ENCODE measurements around the gene GATM.
"Not testable (repeated sequence)": the region's sequence is repeated elsewhere in the genome, so short reads cannot be mapped to it uniquely, and the experiment has no call there.

The GATM gene

DNA sequence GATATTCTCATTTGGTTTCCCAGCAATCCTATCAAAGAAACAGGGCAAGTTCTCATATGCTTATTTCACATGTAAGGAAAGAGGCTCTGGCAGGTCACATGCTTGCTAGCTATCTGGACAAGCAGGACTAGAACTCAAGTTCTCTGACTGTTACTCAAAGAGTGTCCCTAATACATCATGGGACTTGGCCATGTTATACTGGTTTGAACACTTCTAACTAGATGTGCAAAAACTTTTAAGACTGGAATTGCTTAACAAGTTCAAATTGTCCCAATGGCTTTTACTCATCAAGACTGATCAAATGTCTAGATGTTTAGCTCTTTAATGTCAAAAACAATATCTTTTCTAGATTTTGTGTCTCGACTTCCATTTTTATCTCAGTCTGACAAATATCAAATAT lies 6.8 kb downstream of the GATM start:
- TF ChIP-seq, protein P1, sequence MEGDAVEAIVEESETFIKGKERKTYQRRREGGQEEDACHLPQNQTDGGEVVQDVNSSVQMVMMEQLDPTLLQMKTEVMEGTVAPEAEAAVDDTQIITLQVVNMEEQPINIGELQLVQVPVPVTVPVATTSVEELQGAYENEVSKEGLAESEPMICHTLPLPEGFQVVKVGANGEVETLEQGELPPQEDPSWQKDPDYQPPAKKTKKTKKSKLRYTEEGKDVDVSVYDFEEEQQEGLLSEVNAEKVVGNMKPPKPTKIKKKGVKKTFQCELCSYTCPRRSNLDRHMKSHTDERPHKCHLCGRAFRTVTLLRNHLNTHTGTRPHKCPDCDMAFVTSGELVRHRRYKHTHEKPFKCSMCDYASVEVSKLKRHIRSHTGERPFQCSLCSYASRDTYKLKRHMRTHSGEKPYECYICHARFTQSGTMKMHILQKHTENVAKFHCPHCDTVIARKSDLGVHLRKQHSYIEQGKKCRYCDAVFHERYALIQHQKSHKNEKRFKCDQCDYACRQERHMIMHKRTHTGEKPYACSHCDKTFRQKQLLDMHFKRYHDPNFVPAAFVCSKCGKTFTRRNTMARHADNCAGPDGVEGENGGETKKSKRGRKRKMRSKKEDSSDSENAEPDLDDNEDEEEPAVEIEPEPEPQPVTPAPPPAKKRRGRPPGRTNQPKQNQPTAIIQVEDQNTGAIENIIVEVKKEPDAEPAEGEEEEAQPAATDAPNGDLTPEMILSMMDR (IDR thresholded peaks at IDR 0.05; ENCODE audit: poor library complexity, severe bottlenecking), result no peak
- Histone ChIP-seq H3K4me1 (ENCODE audit: insufficient read depth, poor library complexity, severe bottlenecking) (no peaks in the 10 kb centered on the region), H3K4me3 (ENCODE audit: severe bottlenecking) (no peak overlapping the region), H3K27ac (ENCODE audit: poor library complexity, severe bottlenecking) (no peak overlapping the region), H3K27me3 (ENCODE audit: insufficient read depth, poor library complexity, severe bottlenecking) (peaks cover 10% of the 10 kb centered on the region), H3K9me3 (ENCODE audit: severe bottlenecking) (no peaks in the 10 kb centered on the region), H3K36me3 (ENCODE audit: low read depth) (no peaks in the 10 kb centered on the region)
- ATAC-seq (ENCODE audit: low read depth) (no peak), DNase-seq (ENCODE audit: low spot score) (no peak)

DNA sequence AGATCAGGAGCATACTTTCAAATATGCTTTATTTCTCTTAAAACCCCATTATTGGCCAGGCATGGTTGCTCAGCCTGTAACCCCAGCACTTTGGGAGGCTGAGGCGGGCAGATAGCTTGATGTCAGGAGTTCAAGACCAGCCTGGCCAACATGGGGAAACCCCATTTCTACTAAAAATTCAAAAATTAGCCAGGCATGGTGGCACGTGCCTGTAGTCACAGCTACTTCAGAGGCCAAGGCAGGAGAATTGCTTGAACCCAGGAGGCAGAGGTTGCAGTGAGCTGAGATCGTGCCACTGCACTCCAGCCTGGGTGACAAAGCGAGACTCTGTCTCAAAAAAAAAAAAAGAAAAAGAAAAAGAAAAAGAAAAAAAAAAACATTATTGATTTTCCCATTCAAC lies 8.3 kb downstream of the GATM start:
- not testable (repeated sequence) for H3K27ac ChIP-seq (ENCODE audit: poor library complexity, severe bottlenecking); DNase-seq (ENCODE audit: low spot score); H3K27me3 ChIP-seq (ENCODE audit: insufficient read depth, poor library complexity, severe bottlenecking); ATAC-seq (ENCODE audit: low read depth); H3K9me3 ChIP-seq (ENCODE audit: severe bottlenecking); H3K36me3 ChIP-seq (ENCODE audit: low read depth); H3K4me3 ChIP-seq (ENCODE audit: severe bottlenecking); H3K4me1 ChIP-seq (ENCODE audit: insufficient read depth, poor library complexity, severe bottlenecking)

DNA sequence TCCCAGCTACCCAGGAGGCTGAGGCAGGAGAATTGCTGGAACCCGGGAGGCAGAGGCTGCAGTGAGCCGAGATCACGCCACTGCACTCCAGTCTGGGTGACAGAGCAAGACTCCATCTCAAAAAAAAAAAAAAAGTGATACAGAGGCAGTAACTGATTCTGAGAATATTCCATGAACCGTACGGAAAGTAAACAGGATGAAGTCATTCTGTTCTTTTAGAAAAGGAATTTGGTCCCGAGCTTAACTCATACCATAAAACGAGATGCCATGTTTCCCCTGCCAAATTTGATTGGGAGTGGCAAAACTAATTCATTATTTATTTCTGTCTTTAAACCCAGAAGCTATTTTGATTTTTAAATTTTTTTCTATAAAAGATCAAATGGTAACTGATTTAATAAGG lies 11.1 kb downstream of the GATM start:
- DNase-seq (ENCODE audit: low spot score); H3K27ac ChIP-seq (ENCODE audit: poor library complexity, severe bottlenecking); ATAC-seq (ENCODE audit: low read depth); H3K27me3 ChIP-seq (ENCODE audit: insufficient read depth, poor library complexity, severe bottlenecking); H3K9me3 ChIP-seq (ENCODE audit: severe bottlenecking); H3K4me1 ChIP-seq (ENCODE audit: insufficient read depth, poor library complexity, severe bottlenecking); H3K36me3 ChIP-seq (ENCODE audit: low read depth); H3K4me3 ChIP-seq (ENCODE audit: severe bottlenecking): not testable (repeated sequence)

DNA sequence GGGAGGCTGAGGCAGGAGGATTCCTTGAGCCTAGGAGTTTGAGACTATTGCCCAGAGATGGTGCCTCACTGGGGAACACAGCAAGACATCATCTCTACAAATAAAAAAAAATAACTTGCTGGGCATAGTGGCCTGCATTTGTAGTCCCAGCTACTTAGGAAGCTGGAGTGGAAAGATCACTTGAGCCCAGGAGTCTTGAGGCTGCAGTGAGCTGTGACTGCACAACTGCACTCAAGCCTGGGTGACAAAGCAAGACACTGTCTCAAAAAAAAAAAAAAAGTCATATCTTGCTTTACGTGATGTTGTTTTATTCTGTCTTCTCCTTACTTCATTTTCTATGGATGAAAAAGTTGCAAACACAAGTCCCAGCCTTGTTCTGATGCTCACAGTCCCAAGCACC lies 14.1 kb downstream of the GATM start:
- Histone ChIP-seq H3K9me3 (ENCODE audit: severe bottlenecking) (no peaks in the 10 kb centered on the region), H3K36me3 (ENCODE audit: low read depth) (no peaks in the 10 kb centered on the region), H3K4me1 (ENCODE audit: insufficient read depth, poor library complexity, severe bottlenecking) (no peaks in the 10 kb centered on the region), H3K4me3 (ENCODE audit: severe bottlenecking) (no peak overlapping the region), H3K27ac (ENCODE audit: poor library complexity, severe bottlenecking) (no peak overlapping the region), H3K27me3 (ENCODE audit: insufficient read depth, poor library complexity, severe bottlenecking) (no peaks in the 10 kb centered on the region)
- DNase-seq (ENCODE audit: low spot score) (no peak), ATAC-seq (ENCODE audit: low read depth) (no peak)
- TF ChIP-seq, protein P1 (IDR thresholded peaks at IDR 0.05; ENCODE audit: poor library complexity, severe bottlenecking), result no peak

DNA sequence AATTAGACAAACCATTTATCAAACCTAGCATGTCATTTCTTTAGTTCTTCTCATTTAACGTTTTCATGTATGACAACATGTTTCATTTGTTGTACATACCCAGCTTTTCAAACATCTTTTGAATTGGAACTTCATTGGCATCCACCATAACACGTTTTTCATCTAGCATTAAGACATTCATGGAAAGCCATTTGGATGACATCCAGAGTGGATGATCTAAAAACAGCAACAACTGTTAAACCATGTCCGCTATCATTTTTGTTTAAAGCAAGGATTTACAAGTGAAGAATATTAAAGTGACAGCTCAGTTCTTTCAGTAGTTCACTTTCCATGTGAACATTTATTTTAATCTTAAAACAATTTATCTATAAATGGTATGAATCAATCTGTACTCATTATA lies 14.5 kb downstream of the GATM start:
- no peak for ATAC-seq (ENCODE audit: low read depth)
- DNase-seq (ENCODE audit: low spot score), result no peak
- H3K27ac ChIP-seq (ENCODE audit: poor library complexity, severe bottlenecking), result no peak overlapping the region
- no peaks in the 10 kb centered on the region for H3K27me3 ChIP-seq (ENCODE audit: insufficient read depth, poor library complexity, severe bottlenecking)
- H3K4me3 ChIP-seq (ENCODE audit: severe bottlenecking), result no peak overlapping the region
- H3K9me3 ChIP-seq (ENCODE audit: severe bottlenecking), result no peaks in the 10 kb centered on the region
- TF ChIP-seq, protein P1 (IDR thresholded peaks at IDR 0.05; ENCODE audit: poor library complexity, severe bottlenecking), result no peak
- H3K36me3 ChIP-seq (ENCODE audit: low read depth), result no peaks in the 10 kb centered on the region
- H3K4me1 ChIP-seq (ENCODE audit: insufficient read depth, poor library complexity, severe bottlenecking), result no peaks in the 10 kb centered on the region

DNA sequence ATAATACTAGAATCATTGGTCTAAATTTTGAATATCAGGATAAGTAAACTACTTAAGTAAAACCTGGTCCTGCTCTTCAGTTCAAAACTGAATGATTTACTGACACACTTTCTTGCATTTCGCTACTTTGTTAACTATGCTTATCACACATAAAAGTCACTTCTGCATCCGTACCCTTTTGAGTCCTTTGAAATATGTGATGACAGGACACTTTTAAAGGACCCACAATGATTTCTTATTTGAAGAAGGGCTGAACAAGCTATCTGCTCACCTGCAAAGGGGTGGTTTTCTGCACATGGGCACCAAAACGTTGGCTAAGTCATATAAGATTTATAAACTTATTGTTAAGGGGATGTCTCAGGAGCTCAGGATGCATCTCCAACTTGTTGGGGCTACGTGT lies 15.0 kb downstream of the GATM start:
- no peaks in the 10 kb centered on the region for H3K9me3 ChIP-seq (ENCODE audit: severe bottlenecking)
- no peak overlapping the region for H3K27ac ChIP-seq (ENCODE audit: poor library complexity, severe bottlenecking)
- DNase-seq (ENCODE audit: low spot score) (no peak), ATAC-seq (ENCODE audit: low read depth) (no peak)
- TF ChIP-seq, protein P1 (IDR thresholded peaks at IDR 0.05; ENCODE audit: poor library complexity, severe bottlenecking), result no peak
- no peaks in the 10 kb centered on the region for H3K4me1 ChIP-seq (ENCODE audit: insufficient read depth, poor library complexity, severe bottlenecking)
- H3K36me3 ChIP-seq (ENCODE audit: low read depth), result no peaks in the 10 kb centered on the region
- no peaks in the 10 kb centered on the region for H3K27me3 ChIP-seq (ENCODE audit: insufficient read depth, poor library complexity, severe bottlenecking)
- H3K4me3 ChIP-seq (ENCODE audit: severe bottlenecking), result no peak overlapping the region
